HG02884 (cell line): Measurements from ENCODE around the gene RAB31.

Experiments
- ATAC-seq: cut with Tn5 transposase; IDR thresholded peaks from one replicate; pipeline ENCODE4 v1.9.1; 2021; ENCODE audit warnings: mild to moderate bottlenecking, moderate library complexity; ENCODE audit not compliant: unreplicated experiment

RAB31 gene

DNA sequence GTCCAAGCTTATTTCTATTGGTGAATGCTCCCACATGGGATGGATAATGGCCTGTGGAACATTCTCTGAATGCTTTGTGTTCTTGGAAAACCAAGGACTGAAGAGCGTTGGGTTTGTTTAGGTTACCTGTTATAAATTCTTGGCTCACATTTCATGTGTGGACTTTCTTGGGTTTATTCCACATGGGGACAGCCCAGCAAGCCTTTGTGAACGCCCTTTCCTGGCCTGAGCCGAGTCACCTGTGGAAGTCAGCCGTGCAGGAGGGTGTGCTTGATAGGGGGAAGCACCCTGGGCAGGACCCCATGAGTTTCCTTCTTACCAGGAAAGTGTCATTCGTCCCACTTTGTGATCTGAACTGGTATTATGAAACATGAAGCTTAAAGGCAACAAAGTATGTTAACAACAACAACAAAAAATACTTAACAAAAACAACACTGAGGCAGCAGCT is 4.1 kb downstream of the RAB31 start:
- ATAC-seq: no peak

DNA sequence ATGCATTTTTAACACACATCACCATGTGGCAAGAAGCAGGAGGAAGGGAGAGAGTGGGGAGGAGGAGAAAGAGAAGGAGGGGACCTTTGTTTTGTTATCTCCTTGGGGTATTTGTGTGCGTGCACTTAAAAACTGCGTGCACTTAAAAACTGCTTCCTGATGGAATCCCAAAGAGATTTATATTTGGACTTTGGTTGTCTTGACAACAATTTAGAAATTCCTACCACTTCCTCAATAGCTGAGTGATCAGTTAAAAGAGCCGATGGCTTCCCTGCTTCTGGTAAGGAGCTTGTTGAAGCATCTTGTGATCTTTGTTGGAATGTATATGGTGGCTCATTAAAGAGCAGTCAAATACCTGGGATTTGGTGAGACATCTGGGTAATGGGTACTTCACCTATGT is 4.5 kb downstream of the RAB31 start:
- ATAC-seq: no peak

DNA sequence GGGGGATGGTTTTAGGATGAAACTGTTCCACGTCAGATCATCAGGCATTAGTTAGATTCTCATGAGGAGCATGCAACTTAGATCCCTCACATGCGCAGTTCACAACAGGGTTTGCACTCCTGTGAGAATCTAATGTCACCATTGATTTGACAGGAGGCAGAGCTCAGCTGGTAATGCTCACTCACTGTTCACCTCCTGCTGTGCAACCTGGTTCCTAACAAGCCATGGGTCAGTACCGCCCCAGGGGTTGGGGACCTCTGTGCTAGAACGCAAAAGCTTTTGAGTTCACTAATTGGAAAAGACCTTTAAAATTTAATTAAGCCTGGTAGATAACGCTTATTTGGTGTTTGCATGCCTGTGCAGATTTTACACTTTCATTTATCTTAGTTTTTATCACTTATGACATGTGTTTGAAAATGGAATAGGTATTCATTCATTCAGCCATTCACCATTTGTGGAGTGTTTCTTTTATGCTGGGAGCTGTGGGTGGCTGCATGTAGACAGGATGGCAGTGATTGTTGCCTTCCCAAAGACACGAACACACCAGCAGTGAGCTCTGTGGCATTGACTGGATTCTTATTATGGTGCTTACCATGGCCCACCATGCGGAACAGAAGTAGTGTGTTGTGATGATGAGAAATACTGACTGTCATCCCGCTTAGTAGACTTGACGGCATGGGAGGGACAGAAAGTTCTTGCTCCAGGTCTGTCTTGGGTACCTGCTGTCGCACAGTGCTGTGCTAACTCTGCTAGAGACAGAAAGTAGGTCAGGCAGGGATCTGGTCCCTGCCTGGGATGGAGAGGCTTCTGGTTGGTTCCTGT is 6.4 kb downstream of the RAB31 start:
- ATAC-seq: no peak

DNA sequence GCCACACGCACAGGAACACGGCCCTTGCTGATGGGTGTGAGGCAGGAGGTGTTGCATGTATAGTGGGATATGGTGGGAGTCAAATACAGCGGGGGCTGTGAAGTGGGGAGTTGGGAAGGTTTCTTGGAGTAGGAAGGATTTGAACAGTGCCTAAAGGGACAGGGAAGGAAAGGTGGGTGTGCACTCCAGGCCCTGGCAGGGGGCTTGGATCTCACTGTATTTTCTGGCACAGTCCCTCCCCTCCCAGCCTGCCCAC is 6.9 kb downstream of the RAB31 start:
- no peak for ATAC-seq

DNA sequence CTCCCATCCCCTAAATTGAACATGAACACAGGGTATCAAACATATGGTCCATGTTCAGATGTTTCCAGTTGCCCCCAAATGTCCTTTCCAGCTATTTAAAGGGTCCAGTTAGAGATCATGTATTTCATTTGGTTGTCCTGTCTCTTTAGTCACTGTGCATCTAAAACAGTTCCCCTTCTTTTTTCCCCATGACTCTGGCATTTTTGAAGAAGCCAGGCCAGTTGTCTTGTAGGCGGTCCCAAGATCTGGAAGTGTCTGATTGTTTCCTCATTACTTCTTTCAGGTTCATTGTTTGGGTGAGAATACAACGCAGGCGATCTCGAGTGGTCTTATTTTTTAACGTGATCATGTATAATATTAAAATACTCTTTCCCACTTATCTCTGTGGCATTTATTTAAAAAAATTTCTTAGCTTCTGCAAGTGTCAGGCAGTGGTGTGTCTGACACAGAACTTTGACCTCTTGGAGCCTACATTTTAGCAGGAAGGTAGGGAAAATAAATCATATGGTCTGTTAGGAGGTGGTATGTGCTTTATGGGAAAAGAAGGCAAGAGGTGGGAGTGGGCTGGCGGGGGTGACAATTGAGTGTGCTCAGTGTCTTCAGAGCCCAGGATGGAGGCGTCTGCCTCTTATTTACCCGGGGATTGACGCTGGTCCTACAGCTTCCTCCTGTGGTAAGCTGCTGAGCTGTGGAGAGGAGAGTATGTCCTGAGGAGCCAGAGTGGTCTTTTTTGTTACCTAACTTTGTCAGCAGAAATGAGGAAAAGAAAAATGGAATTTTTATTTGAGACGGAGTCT is 8.1 kb downstream of the RAB31 start:
- ATAC-seq: no peak

DNA sequence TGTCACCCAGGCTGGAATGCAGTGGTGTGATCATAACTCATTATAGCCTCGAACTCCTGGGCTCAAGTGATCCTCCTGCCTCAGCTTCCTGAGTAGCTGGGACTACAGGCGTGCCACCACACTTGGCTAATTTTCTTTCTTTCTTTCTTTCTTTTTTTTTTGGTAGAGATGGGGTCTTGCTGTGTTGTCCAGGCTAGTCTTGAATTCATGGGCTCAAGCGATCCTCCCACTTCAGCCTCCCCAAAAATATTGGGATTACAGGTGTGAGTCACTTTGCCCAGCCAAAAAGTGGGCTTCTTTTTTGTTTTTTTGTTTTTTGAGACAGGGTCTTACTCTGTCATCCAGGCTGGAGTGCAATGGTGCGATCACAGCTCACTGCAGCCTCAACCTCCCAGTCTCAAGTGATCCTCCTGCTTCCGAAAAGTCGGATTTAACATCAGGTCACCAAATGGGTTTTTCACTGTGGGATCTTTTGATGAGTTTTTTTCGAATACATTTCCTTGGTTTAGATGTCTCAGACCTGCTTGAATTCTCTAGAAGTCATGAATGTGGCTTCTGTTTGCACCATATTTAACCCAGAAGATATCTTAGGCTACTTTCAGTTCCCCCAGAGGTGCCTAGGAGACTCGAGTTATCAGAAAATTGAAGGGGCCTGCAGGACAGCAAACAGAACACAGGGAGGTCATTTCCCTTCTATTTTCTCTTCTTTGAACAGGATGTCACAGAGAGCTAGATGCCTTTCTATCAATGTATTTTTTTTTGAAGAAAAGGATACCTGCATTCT is 8.9 kb downstream of the RAB31 start:
- peak; percentile 81 for ATAC-seq

DNA sequence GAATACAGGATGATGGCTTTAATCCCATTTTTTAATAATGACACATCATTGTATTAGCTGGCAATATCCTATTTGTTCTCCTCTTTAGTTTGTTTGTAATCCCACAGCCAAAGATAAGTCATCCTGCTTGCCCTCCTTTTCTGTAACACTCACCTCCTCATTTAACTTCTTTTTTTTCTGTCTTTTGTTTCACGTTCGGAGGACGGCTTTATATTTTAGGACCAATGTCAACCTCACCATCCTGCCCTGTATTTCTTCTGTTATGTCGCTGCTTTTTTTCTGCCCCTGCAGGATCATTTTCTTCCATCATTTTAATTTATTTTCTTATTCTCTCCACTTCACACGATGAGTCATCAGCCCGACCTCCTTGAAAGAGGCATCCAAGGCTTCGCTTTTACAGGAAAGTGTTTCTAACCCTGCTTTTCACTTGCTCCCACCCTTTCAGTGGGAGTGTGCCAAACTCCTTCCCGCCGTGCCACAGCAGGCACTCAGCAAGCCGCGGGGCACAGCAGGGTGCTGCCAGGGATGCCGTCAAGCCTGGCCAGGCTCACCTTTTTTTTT is 11.4 kb downstream of the RAB31 start:
- no peak for ATAC-seq

DNA sequence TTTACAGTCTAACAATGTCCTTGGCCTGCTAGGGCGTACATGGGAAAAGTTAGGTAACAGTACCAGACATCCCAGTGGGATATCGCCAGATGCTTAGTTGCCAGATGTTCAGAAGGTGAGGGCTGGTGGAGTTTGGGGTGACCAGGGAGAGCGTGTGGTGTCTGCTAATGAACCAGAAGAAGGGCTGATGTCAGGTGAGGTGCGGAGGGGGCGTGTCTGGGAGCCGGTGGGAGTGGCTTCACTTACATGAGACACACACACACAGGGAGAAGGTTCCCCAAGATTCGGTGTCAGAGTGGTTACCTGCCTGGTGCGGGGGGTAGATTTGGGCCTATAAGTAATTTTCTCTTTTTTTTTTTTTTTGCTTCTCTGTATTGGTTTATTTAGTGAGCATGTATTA is 12.2 kb downstream of the RAB31 start:
- no peak for ATAC-seq

DNA sequence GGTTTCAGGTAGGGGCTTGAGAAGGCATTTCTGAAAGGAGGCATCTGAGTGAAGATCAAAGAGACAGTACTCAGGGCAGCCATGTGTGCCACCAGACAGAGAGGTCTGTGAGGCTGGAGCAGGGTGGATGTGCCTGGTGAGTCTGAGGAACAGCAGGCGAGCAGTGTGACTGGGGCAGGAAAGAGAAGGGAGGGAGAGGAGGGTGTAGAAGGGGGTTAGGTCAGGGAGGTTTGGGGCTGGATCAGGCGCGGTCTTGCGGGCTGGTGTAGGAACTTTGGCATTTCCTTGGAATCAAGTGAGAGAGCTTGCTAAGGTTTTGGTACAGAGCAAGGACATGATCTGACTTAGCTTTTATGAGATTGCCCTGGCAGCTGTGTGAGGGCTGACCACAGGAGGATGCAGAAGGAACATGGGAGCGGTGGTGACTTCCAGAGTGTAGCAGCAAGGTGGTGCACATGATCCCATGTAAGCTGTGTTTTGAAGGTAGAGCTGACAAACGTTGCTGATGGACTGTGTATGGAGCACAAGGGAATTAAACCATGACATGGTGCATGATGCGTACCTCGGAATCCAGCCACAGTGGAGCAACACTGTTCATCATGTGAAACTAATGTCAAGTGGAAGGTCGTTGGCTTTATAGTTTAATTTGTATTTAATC is 13.9 kb downstream of the RAB31 start:
- ATAC-seq: no peak

DNA sequence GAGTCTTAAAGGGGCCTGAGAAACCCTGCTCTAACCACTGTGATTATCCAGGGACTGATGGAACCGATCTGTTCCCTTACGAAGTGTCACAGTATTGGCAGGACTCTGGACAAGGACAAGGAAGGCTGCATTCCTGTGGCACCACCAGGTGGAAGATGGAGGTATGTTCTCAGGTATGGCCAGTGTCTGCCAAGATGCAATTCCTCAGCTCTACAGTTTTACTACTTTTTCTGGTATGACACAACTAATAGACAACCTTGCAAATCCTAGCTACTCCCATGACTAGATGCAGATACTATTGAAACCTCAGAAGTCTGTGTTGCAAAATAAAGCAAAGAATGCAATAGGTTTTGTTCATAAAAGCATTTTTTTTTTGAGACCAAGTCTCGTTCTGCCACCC is 14.6 kb downstream of the RAB31 start:
- no peak for ATAC-seq

DNA sequence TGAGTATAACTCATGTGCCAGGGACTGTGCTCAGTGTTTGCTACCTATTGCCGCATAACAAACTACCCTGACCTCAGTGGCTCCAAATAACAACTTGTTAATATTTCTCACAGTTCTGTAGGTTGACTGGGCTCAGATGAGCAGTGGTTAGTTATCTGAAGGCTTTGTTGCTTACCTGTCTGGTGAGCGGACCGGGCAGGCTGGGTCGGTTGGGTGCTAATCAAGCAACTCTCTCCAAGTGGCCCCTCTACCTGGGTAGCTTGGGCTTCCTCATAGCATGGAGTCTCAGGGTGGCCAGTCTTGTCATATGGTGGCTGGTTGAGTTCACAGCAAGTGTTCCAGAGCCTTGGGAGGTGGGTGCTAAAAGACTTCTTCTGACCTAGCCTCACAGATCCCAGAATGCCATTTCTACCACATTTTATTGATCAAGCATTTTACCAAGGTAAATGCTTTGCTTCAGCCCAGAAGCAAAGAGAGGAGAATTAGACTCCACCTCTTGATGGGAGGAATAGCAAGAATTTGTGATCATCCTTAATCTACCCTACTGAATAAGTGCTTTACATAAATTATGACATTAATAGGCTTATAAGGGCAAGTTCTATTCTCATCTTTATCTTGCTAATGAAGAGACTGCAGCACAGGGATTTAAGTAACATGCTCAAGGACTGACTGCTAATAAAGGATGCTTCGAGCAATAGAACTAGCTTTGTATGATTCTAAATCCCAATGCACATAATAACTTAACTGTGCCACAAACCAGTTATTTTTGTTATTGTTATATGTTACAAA is 16.9 kb downstream of the RAB31 start:
- ATAC-seq: no peak

DNA sequence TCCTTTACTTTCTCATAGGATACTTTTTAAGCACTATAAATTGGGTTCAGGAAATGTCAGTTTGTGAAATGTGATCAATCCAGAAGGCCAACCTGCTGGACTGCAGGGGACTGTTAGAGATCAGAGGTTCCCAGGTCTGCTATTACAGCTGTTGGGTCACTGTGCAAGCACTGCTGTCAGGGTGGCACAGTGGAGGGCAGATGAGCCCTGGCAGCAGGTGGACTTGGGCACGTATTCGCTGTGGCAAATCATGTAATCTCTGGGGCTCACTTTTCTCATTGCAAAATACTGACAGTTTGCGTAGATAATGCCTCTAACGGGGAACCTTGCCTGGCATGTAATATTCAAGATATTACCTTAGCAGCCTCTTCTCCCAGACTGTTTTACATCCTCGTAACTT is 18.1 kb downstream of the RAB31 start:
- no peak for ATAC-seq

DNA sequence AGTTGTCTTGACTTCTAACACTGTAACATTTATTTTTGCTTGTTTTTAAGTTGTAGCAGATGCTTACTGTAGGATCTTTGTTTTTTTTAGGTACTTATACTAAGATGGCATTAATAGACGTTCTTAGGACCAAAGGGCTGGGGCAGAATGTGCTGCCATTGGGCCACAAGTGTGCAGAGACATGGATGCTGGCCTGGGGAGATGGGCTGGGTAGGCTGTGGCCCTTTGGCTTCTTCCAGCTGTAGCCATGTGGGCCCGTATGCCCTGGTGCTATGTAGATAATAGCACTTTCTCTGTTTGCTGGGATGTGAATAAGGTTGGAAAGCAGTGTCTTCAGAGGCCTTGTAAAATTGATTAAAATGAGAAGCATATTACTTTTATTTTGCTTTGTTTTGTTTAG is 18.8 kb downstream of the RAB31 start:
- ATAC-seq: no peak

DNA sequence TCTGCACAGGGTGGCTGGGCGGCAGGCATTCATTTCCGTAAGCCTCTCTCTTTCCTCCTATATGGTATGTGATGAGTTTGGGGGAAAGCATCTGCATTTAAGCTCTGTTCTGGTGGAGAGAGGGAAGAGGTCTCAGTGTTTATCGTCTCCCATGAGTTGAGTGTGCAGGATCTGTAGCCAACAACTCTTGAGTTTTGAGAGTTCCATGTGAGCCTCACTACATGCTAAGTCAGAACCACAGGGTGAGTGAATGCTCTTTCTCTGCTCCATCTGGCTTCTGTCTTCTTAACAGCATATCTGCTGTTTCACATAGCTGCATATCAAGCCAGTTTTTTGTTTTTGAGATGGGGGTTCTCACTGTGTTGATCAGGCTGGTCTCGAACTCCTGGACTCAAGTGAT is 22.7 kb downstream of the RAB31 start:
- no peak for ATAC-seq

DNA sequence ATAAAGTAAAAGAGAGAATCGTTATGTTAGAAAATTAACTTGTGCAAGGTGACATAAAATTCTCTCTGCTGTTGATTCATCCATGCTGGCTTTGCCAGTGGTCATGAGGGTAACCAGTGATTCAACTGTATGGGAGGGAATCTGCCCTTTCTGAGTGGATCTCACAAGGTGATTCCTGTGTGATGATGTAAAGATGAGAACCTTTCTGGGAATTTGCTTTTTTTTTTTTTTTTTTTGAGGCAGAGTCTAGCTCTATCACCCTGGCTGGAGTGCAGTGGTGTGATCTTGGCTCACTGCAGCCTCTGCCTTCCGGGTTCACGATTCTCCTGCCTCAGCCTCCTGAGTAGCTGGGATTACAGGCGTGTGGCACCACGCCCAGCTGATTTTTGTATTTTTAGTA is 23.3 kb downstream of the RAB31 start:
- no peak for ATAC-seq

DNA sequence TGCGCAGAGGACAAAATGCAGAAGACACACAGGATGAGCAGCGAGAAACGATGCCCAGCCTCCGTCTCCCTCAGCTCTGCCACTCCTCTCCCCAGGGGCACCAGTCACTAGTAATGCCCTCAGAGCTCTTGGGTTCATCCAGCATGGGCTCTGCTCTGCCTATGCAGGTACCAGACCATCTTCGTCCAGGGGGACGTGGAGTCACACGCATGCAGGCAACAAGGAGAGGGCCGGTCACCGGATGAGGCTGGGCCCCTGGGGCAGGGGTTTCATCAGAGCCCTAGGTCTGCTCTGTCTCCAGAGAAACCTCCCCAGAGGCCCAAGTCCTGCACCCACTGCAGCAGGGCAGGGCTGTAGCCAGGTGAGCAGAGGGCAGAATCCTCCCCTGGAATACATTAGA is 23.9 kb downstream of the RAB31 start:
- no peak for ATAC-seq

DNA sequence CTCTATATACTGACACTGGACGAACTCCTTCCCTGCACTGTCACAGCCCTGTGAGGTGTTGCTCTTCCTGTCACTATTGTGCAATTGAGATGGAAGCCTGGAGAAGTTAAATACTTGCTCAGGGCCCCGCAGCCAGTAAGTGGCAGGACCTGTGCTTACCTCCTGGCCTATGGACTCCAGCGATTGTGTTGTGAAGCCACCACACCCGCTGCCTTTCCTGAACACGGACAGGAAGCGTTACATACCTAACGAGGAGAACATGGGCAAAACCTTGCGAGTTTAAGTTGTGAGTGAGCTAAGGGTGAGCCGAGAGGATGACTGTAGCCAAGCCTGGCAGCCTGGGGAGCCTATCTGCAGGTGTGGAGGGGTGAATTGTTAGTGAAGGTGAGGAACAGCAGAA is 26.1 kb downstream of the RAB31 start:
- ATAC-seq: no peak

DNA sequence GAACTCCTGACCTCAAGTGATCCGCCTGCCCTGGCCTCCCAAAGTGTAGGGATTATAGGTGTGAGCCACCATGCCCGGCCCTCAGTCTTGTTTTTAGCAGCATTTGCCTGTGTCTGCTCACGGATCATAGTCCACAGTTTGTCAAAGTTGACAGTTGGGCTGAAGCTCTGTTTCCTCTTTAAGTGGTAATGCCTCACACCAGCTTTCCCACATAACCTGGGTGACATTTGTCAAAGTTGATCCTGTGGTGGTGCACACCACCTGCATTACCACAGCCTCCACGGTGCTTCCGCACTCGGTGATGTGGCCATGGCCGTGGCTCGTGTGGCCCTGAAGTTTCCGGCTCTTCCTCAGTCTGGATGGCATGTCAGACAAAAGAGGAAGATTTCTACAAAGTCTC is 27.1 kb downstream of the RAB31 start:
- no peak for ATAC-seq

DNA sequence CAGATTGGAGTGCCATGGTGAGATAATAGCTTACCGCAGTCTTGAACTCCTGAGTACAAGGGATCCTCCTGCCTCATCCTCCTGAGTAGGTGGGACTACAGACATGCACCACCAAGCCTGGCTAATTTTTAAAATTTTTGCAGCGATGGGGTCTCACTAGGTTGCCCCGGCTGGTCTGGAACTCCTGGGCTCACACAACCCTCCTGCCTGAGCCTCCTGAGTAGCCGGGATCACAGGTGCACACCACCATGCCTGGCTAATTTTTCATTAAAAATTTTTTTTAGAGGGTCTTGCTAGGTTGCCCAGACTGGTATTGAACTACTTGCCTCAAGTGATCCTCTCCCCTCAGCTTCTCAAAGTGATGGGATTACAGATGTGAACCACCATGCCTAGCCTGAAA is 27.8 kb downstream of the RAB31 start:
- no peak for ATAC-seq

DNA sequence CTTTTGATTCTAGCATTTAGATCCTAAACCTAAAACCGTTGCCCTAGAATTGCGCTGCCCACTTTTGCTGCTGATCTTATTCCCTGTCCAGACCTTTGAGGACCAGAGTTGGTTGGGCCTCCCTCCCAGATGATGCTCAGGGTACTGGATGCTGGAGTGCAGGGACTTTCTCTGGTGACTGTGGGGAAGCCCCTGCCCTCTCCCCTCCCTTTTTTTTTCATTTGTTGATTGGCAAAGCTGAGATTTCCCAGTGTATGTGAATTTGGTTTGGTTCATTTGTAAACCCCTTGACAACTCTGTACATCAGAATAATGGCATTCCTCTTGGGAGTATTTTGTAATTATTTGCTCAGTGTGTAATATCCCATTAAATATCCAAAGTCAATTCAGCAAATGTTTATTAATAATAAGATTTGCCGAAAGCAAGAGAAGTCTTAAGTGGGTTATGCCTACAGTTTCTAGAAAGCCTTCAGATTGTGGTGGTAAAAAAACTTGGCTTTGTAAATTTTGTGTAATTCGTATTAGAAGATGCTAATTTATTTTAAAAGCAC is 28.3 kb downstream of the RAB31 start:
- ATAC-seq: no peak
